Neuron (in vitro differentiated cells): ENCODE measurements around the gene ZFP30.

Source experiments
- H2AFZ ChIP-seq: one replicate; pipeline ENCODE4 v1.6.1; 2013; ENCODE audit warnings: low read depth, mild to moderate bottlenecking, inconsistent platforms, low read length, moderate library complexity
- H3K27me3 ChIP-seq: one replicate; pipeline ENCODE4 v1.6.1; 2013; ENCODE audit warnings: low read length; ENCODE audit not compliant: insufficient read depth
- H3K36me3 ChIP-seq: one replicate; pipeline ENCODE4 v1.6.1; 2013; ENCODE audit warnings: low read length; ENCODE audit not compliant: insufficient read depth
- H3K4me1 ChIP-seq: one replicate; pipeline ENCODE4 v1.6.1; 2013; ENCODE audit warnings: low read length; ENCODE audit not compliant: insufficient read depth
- H3K4me3 ChIP-seq: 2 replicates; pipeline ENCODE4 v1.5.1; 2013; ENCODE audit warnings: mild to moderate bottlenecking, low read length, moderate library complexity
- H3K9me3 ChIP-seq: one replicate; pipeline ENCODE4 v1.6.1; 2013; ENCODE audit warnings: low read length

Gene ZFP30

GRCh38 chr19:37635076-37636056 is 19.9 kb downstream of the ZFP30 start:
- Histone ChIP-seq H3K27me3 (no peaks in the 10 kb centered on the region), H2AFZ (no peak overlapping the region), H3K4me1 (no peaks in the 10 kb centered on the region), H3K9me3 (peaks cover 54% of the 10 kb centered on the region), H3K36me3 (peaks cover 55% of the 10 kb centered on the region), H3K4me3 (no peak overlapping the region)

GRCh38 chr19:37594982-37595382 is 60.3 kb downstream of the ZFP30 start:
- H3K4me3 ChIP-seq = peak overlapping the region; percentile 90
- H2AFZ ChIP-seq = peak overlapping the region; percentile 96
- no peaks in the 10 kb centered on the region for H3K36me3 ChIP-seq
- H3K27me3 ChIP-seq = no peaks in the 10 kb centered on the region
- H3K4me1 ChIP-seq = peaks cover 7% of the 10 kb centered on the region
- peaks cover 6% of the 10 kb centered on the region for H3K9me3 ChIP-seq

GRCh38 chr19:37594304-37594981 is 60.8 kb downstream of the ZFP30 start, which contains the start of the genes ZNF540 and ZNF571:
Gene ZNF540, plus strand, starts transcription at chr19:37594876. Its CDS starts 3,572 bp downstream, at chr19:37598448.
Gene ZNF571, minus strand, starts transcription at chr19:37594792. Its CDS starts 8,116 bp downstream, at chr19:37586676.
- no peaks in the 10 kb centered on the region for H3K36me3 ChIP-seq
- no peaks in the 10 kb centered on the region for H3K27me3 ChIP-seq
- peak within 1 kb of the TSS; percentile 90 for H3K4me3 ChIP-seq
- peaks cover 7% of the 10 kb centered on the region for H3K4me1 ChIP-seq
- peak within 1 kb of the TSS; percentile 96 for H2AFZ ChIP-seq
- peaks cover 6% of the 10 kb centered on the region for H3K9me3 ChIP-seq

GRCh38 chr19:37593996-37594303 is 61.3 kb downstream of the ZFP30 start:
- peak overlapping the region; percentile 90 for H3K4me3 ChIP-seq
- peaks cover 7% of the 10 kb centered on the region for H3K4me1 ChIP-seq
- H3K27me3 ChIP-seq = no peaks in the 10 kb centered on the region
- H3K9me3 ChIP-seq = peaks cover 6% of the 10 kb centered on the region
- H3K36me3 ChIP-seq = no peaks in the 10 kb centered on the region
- H2AFZ ChIP-seq = peak overlapping the region; percentile 96

GRCh38 chr19:37583340-37583739 is 71.9 kb downstream of the ZFP30 start:
- H2AFZ ChIP-seq = no peak overlapping the region
- H3K36me3 ChIP-seq = peaks cover 40% of the 10 kb centered on the region
- peaks cover 65% of the 10 kb centered on the region for H3K9me3 ChIP-seq
- H3K4me3 ChIP-seq = no peak overlapping the region
- H3K4me1 ChIP-seq = no peaks in the 10 kb centered on the region
- H3K27me3 ChIP-seq = no peaks in the 10 kb centered on the region

- Histone ChIP-seq H3K9me3 (peaks cover 50% of the 10 kb centered on the region), H3K4me1 (no peaks in the 10 kb centered on the region), H3K27me3 (no peaks in the 10 kb centered on the region), H2AFZ (no peak overlapping the region), H3K4me3 (no peak overlapping the region), H3K36me3 (peaks cover 7% of the 10 kb centered on the region)
Measured at GRCh38 chr19:37572203-37572602, 83.1 kb downstream of the ZFP30 start.

GRCh38 chr19:37565370-37565669 is 89.9 kb downstream of the ZFP30 start:
- Histone ChIP-seq H3K4me1 (no peaks in the 10 kb centered on the region), H3K9me3 (peaks cover 82% of the 10 kb centered on the region), H3K4me3 (no peak overlapping the region)

GRCh38 chr19:37564624-37565369 is 90.5 kb downstream of the ZFP30 start:
- peaks cover 21% of the 10 kb centered on the region for H3K36me3 ChIP-seq
- H3K9me3 ChIP-seq = peaks cover 78% of the 10 kb centered on the region
- no peaks in the 10 kb centered on the region for H3K27me3 ChIP-seq
- no peak overlapping the region for H2AFZ ChIP-seq
- no peak overlapping the region for H3K4me3 ChIP-seq
- H3K4me1 ChIP-seq = no peaks in the 10 kb centered on the region

More at GRCh38 chr19:37565370-37565669, 89.9 kb downstream of the ZFP30 start:
- H2AFZ ChIP-seq = no peak overlapping the region
- no peaks in the 10 kb centered on the region for H3K27me3 ChIP-seq
- H3K36me3 ChIP-seq = peaks cover 21% of the 10 kb centered on the region
